ENCODE measurements around the gene ZSWIM5.

Gene ZSWIM5

DNA sequence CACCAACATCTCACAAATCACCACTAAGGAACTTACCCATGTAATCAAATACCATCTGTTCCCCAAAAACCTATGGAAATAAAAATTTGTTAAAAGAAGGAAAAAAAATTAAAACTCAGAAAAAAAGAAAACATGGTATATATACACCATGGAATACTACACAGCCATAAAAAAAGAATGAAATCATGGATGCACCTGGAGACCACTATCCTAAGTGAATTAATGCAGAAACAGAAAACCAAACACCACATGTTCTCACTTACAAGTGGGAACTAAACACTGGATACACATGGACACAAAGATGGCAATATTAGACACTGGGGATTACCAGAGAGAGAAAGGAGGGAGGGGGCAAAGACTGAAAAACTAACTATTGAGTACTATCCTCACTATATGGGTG, 50.4 kb downstream of the ZSWIM5 start (continued):
- TF ChIP-seq ZNF292 (tag by site-specific recombination; IDR thresholded peaks at IDR 0.05; ENCODE audit: borderline replicate concordance, low read depth), result no peak

DNA sequence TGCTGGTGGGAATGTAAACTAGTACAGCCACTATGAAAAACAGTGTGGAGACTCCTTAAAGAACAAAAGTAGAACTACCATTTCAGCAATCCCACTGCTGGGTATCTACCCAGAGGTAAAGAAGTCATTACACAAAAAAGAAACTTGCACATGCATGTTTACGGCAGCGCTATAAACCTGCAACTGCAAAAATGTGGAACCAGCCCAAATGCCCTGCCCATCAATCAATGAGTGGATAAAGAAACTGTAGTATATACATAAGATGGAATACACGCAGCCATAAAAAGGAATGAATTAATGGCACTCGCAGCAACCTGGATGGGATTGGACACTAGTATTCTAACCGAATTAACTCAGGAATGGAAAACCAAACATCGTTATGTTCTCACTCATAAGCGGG, 51.0 kb downstream of the ZSWIM5 start:
- no peak overlapping the region for H3K27ac ChIP-seq (ENCODE audit: extremely low read depth, low read depth, low read length)
- H3K4me3 ChIP-seq (ENCODE audit: low read depth, low read length), result no peak overlapping the region
- POLR2A ChIA-PET, result no interaction called here
- CTCF ChIA-PET, result interaction anchor here (0.5 kb wide), 1 partner anchor 64 kb away, joined by 3 read pairs; no protein-coding TSS in a partner anchor
- TF ChIP-seq ZNF155 (tag by site-specific recombination; IDR thresholded peaks at IDR 0.05), result no peak
- TF ChIP-seq ZNF146 (tag by site-specific recombination; IDR thresholded peaks at IDR 0.05), result no peak
- no peak for TF ChIP-seq ZNF558 (tag by site-specific recombination; IDR thresholded peaks at IDR 0.05)
- TF ChIP-seq OVOL3 (tag by site-specific recombination; IDR thresholded peaks at IDR 0.05), result no peak
- no peaks in the 10 kb centered on the region for H3K36me3 ChIP-seq (ENCODE audit: control insufficient read depth in 2 of 2, insufficient read depth in 1 of 2, low read length in 2 of 2)
- no peaks in the 10 kb centered on the region for H3K9me3 ChIP-seq (ENCODE audit: control insufficient read depth, insufficient read depth, low read depth, low read length)
- H3K4me1 ChIP-seq (ENCODE audit: control insufficient read depth, insufficient read depth, low read length), result no peaks in the 10 kb centered on the region

DNA sequence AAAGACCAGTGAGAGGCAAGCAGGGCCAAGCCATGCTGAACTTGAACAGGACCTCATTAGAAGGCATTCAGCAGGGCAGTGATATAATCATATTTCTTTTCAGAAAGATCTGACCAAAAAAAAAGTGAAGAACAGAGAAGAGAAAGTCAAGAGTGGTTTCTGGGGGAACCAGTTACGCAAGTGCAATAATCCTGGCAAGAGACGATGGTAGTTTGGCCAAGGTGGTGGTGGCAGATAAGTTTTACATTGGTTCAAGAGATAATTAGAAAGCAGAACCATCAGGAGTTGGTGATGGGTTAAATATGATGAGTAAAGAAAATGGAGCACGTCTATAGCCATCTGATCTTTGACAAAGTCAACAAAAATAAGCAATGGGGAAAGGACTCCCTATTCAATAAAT, 54.3 kb downstream of the ZSWIM5 start:
- Histone ChIP-seq H3K4me3 (ENCODE audit: low read depth, low read length) (no peak overlapping the region), H3K4me1 (ENCODE audit: control insufficient read depth, insufficient read depth, low read length) (no peaks in the 10 kb centered on the region), H3K9me3 (ENCODE audit: control insufficient read depth, insufficient read depth, low read depth, low read length) (no peaks in the 10 kb centered on the region), H3K36me3 (ENCODE audit: control insufficient read depth in 2 of 2, insufficient read depth in 1 of 2, low read length in 2 of 2) (no peaks in the 10 kb centered on the region), H3K27ac (ENCODE audit: extremely low read depth, low read depth, low read length) (no peak overlapping the region)
- no peak for TF ChIP-seq ZNF837 (tag by site-specific recombination; IDR thresholded peaks at IDR 0.05)
- no peak for TF ChIP-seq ZNF211 (tag by site-specific recombination; IDR thresholded peaks at IDR 0.05; ENCODE audit: low read depth)
- no peak for TF ChIP-seq ZFHX2 (tag by site-specific recombination; conservative IDR thresholded peaks at IDR 0.05)
- TF ChIP-seq, protein P1, sequence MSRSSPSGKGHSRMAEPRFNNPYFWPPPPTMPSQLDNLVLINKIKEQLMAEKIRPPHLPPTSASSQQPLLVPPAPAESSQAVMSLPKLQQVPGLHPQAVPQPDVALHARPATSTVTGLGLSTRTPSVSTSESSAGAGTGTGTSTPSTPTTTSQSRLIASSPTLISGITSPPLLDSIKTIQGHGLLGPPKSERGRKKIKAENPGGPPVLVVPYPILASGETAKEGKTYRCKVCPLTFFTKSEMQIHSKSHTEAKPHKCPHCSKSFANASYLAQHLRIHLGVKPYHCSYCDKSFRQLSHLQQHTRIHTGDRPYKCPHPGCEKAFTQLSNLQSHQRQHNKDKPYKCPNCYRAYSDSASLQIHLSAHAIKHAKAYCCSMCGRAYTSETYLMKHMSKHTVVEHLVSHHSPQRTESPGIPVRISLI (tag by site-specific recombination; IDR thresholded peaks at IDR 0.05), result no peak
- no peak for TF ChIP-seq ZNF785 (tag by site-specific recombination; IDR thresholded peaks at IDR 0.05)
- no peak for TF ChIP-seq ZFP41 (tag by site-specific recombination; IDR thresholded peaks at IDR 0.05; ENCODE audit: borderline replicate concordance)
- TF ChIP-seq, protein P2, sequence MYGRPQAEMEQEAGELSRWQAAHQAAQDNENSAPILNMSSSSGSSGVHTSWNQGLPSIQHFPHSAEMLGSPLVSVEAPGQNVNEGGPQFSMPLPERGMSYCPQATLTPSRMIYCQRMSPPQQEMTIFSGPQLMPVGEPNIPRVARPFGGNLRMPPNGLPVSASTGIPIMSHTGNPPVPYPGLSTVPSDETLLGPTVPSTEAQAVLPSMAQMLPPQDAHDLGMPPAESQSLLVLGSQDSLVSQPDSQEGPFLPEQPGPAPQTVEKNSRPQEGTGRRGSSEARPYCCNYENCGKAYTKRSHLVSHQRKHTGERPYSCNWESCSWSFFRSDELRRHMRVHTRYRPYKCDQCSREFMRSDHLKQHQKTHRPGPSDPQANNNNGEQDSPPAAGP (tag by site-specific recombination; IDR thresholded peaks at IDR 0.05), result no peak
- TF ChIP-seq ZNF792 (tag by site-specific recombination; IDR thresholded peaks at IDR 0.05), result no peak
- no peak for TF ChIP-seq ZNF660 (tag by site-specific recombination; IDR thresholded peaks at IDR 0.05)
- no peak for TF ChIP-seq ZNF501 (tag by site-specific recombination; IDR thresholded peaks at IDR 0.05)
- no peak for TF ChIP-seq ZNF580 (tag by site-specific recombination; IDR thresholded peaks at IDR 0.05)
- no peak for TF ChIP-seq ZNF768 (tag by site-specific recombination; IDR thresholded peaks at IDR 0.05)
- TF ChIP-seq, protein P3, sequence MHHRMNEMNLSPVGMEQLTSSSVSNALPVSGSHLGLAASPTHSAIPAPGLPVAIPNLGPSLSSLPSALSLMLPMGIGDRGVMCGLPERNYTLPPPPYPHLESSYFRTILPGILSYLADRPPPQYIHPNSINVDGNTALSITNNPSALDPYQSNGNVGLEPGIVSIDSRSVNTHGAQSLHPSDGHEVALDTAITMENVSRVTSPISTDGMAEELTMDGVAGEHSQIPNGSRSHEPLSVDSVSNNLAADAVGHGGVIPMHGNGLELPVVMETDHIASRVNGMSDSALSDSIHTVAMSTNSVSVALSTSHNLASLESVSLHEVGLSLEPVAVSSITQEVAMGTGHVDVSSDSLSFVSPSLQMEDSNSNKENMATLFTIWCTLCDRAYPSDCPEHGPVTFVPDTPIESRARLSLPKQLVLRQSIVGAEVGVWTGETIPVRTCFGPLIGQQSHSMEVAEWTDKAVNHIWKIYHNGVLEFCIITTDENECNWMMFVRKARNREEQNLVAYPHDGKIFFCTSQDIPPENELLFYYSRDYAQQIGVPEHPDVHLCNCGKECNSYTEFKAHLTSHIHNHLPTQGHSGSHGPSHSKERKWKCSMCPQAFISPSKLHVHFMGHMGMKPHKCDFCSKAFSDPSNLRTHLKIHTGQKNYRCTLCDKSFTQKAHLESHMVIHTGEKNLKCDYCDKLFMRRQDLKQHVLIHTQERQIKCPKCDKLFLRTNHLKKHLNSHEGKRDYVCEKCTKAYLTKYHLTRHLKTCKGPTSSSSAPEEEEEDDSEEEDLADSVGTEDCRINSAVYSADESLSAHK (tag by site-specific recombination; IDR thresholded peaks at IDR 0.05), result no peak
- TF ChIP-seq SETDB1 (IDR thresholded peaks at IDR 0.05; ENCODE audit: insufficient read length, low read length), result no peak
- TF ChIP-seq, protein P4, sequence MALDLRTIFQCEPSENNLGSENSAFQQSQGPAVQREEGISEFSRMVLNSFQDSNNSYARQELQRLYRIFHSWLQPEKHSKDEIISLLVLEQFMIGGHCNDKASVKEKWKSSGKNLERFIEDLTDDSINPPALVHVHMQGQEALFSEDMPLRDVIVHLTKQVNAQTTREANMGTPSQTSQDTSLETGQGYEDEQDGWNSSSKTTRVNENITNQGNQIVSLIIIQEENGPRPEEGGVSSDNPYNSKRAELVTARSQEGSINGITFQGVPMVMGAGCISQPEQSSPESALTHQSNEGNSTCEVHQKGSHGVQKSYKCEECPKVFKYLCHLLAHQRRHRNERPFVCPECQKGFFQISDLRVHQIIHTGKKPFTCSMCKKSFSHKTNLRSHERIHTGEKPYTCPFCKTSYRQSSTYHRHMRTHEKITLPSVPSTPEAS (tag by site-specific recombination; IDR thresholded peaks at IDR 0.05), result no peak
- ChIA-PET POLR2A (no interaction called here), CTCF (no interaction called here)

Data from HEK293 (cell line).